ENCODE data around the gene ACVR2B. TPM values are rescaled to one million over a fixed set of nuclear protein-coding genes. Genes with fewer than 3 reads are reported as not detected.
"Not testable (repeated sequence)": the region's sequence is repeated elsewhere in the genome, so short reads cannot be mapped to it uniquely, and the experiment has no call there.

The ACVR2B gene
- total RNA-seq (10 to 100 TPM in 1 of 5 donors, 1 to 10 TPM in 4; 1.2 to 11.0 (median 5.4) TPM), polyA plus RNA-seq (under 1 TPM; 0.61 to 0.81 (median 0.73) TPM)
- long read RNA-seq, donor 1, result 0 reads
- long read RNA-seq, donor 2, result 0 reads
- long read RNA-seq, donor 3, result 0 reads
- long read RNA-seq, donor 4, result 0 reads
- long read RNA-seq, donor 5, full-length matches to known transcripts, result 2 of 2 reads
- long read RNA-seq, donor 5, partial matches to known transcripts, result 0 of 2 reads
- long read RNA-seq, donor 5, other reads (novel, unspliced or antisense), result 0 of 2 reads
- long read RNA-seq, donor 6, result 0 reads
- long read RNA-seq, donor 7, result 0 reads
- long read RNA-seq, donor 8, full-length matches to known transcripts, result 1 of 1 reads
- long read RNA-seq, donor 8, partial matches to known transcripts, result 0 of 1 reads
- long read RNA-seq, donor 8, other reads (novel, unspliced or antisense), result 0 of 1 reads
- long read RNA-seq, donor 9, full-length matches to known transcripts, result 1 of 1 reads
- long read RNA-seq, donor 9, partial matches to known transcripts, result 0 of 1 reads
- long read RNA-seq, donor 9, other reads (novel, unspliced or antisense), result 0 of 1 reads
- long read RNA-seq, donor 10, result 0 reads

- intact Hi-C loops (cut with DNase I; ENCODE audit: low total_unique reads), result no loop called here
- Histone ChIP-seq H3K36me3 (no peaks in the 10 kb centered on the region), H3K9me3 (no peaks in the 10 kb centered on the region), H3K4me1 (peaks cover 15 to 48% (median 40%) of the 10 kb centered on the region in 4 donors), H3K4me3 (peak within 1 kb of the TSS; percentile 75 to 90 (median 80)), H3K27ac (peak within 1 kb of the TSS; percentile 88 to 94 (median 90)), H3K27me3 (no peaks in the 10 kb centered on the region)
- peak; percentile 94 to 96 for DNase-seq
- 6 to 11% (median 8%) methylated on average over 26 to 48 of the region's 48 CpGs for WGBS, 5 donors
- TF ChIP-seq POLR2AphosphoS5 (IDR thresholded peaks at IDR 0.05) (peak in 1 of 3 donors; percentile 57), CTCF (IDR thresholded peaks at IDR 0.05) (no peak)
Observed at GRCh38 chr3:38453075-38453912, at the start of gene ACVR2B. TSS of gene ACVR2B (plus strand) at chr3:38453890. CDS start at chr3:38454323, 433 bp downstream.

- peaks cover 22 to 67% (median 58%) of the 10 kb centered on the region in 4 donors for H3K36me3 ChIP-seq
- H3K4me1 ChIP-seq, result no peaks in the 10 kb centered on the region
- no peak overlapping the region for H3K27ac ChIP-seq
- H3K27me3 ChIP-seq, result no peaks in the 10 kb centered on the region
- TF ChIP-seq POLR2AphosphoS5 (IDR thresholded peaks at IDR 0.05) (peak in 1 of 3 donors; percentile 27), CTCF (IDR thresholded peaks at IDR 0.05) (no peak)
- no peaks in the 10 kb centered on the region for H3K9me3 ChIP-seq
- WGBS, 5 donors, result 57 to 88% (median 71%) methylated on average over 5 of the region's 5 CpGs
- intact Hi-C loops (cut with DNase I; ENCODE audit: low total_unique reads), result no loop called here
- DNase-seq, result no peak
- H3K4me3 ChIP-seq, result no peak overlapping the region
Observed at GRCh38 chr3:38404286-38404685, 49.4 kb upstream of the ACVR2B start.

- no peaks in the 10 kb centered on the region for H3K9me3 ChIP-seq
- no peaks in the 10 kb centered on the region for H3K36me3 ChIP-seq
- TF ChIP-seq POLR2AphosphoS5 (IDR thresholded peaks at IDR 0.05) (no peak), EP300 (IDR thresholded peaks at IDR 0.05) (no peak), POLR2A (IDR thresholded peaks at IDR 0.05) (no peak), CTCF (IDR thresholded peaks at IDR 0.05) (no peak)
- H3K27ac ChIP-seq, result no peak overlapping the region
- no peaks in the 10 kb centered on the region for H3K4me1 ChIP-seq
- 48 to 67% (median 55%) methylated on average over 1 of the region's 1 CpG for WGBS, 5 donors
- no peaks in the 10 kb centered on the region for H3K27me3 ChIP-seq
- no peak overlapping the region for H3K4me3 ChIP-seq
- DNase-seq, result no peak
- intact Hi-C loops (cut with DNase I; ENCODE audit: low total_unique reads), result no loop called here
Observed at GRCh38 chr3:38411591-38411990, 42.1 kb upstream of the ACVR2B start.

GRCh38 chr3:38420758-38421157 lies 32.9 kb upstream of the ACVR2B start:
- H3K27me3 ChIP-seq; H3K36me3 ChIP-seq; intact Hi-C loops (cut with DNase I; ENCODE audit: low total_unique reads); H3K9me3 ChIP-seq: not testable (repeated sequence)
- H3K4me1 ChIP-seq, result peaks cover 0 to 25% (median 0%) of the 10 kb centered on the region in 4 donors
- H3K4me3 ChIP-seq, result peak overlapping the region in 3 of 4 donors; percentile 13 to 22 (median 16)
- 32 to 58% (median 44%) methylated on average over 5 of the region's 5 CpGs for WGBS, 5 donors
- DNase-seq, result peak; percentile 34 to 41
- peak overlapping the region; percentile 3 to 72 (median 35) for H3K27ac ChIP-seq
- TF ChIP-seq POLR2AphosphoS5 (IDR thresholded peaks at IDR 0.05), result peak in 1 of 3 donors; percentile 69

All from stomach (tissue), 19 donors.